Measurements from ENCODE around the gene COMMD7. TPM values are rescaled to one million over a fixed set of nuclear protein-coding genes. Genes with fewer than 3 reads are reported as not detected.
A peak's percentile ranks its signal among the peaks of the same experiment; 100 is the strongest.

The COMMD7 gene
- polyA plus RNA-seq, 3 donors, result 46.2 to 133 (median 120) TPM

DNA sequence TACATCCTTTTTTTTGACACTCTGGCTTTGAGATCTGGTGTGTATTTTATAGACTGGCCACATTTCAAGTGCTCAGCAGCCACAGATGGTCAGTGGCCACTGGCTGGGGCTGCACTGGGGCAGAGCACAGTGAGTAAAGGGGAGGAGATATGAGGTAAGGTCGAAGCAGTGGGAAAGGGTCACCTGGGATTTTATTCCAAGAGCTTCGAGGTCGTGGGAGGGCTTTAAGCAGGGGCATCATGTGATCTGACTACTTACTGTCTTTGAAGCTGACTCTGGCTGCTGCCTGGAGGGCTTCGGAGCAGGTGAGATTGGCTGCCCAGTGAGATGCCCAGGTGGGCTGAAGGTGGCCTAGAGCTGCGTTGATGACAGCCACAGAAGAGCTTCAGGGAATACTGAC lies 76.2 kb downstream of the COMMD7 start:
- Histone ChIP-seq H3K27ac (ENCODE audit: low read depth in 1 of 2, low read length in 2 of 2) (no peak overlapping the region), H3K9ac (ENCODE audit: insufficient read depth, low read length, poor library complexity, severe bottlenecking) (no peak overlapping the region), H2AFZ (ENCODE audit: insufficient read depth, low read depth, low read length, poor library complexity, severe bottlenecking) (no peak overlapping the region), H4K20me1 (ENCODE audit: insufficient read depth, low read length) (no peaks in the 10 kb centered on the region), H3K9me3 (replicated peaks in 1 of 2; ENCODE audit: control insufficient read depth in 1 of 2, insufficient read depth in 1 of 2, low read length in 2 of 2) (no peaks in the 10 kb centered on the region), H3K4me2 (replicated peaks; ENCODE audit: extremely low read depth, low read length, poor library complexity, severe bottlenecking) (no peak overlapping the region), H3K36me3 (replicated peaks in 1 of 2; ENCODE audit: control insufficient read depth in 1 of 2, insufficient read depth in 2 of 2, low read length in 2 of 2) (no peaks in the 10 kb centered on the region), H3K4me3 (replicated peaks in 1 of 3; ENCODE audit: low read depth in 2 of 3, low read length in 3 of 3) (no peak overlapping the region), H3K79me2 (ENCODE audit: insufficient read depth, low read length) (no peaks in the 10 kb centered on the region), H3K27me3 (ENCODE audit: control insufficient read depth in 2 of 2, insufficient read depth in 2 of 2, low read length in 2 of 2) (no peaks in the 10 kb centered on the region), H3K4me1 (ENCODE audit: control insufficient read depth in 1 of 2, insufficient read depth in 2 of 2, low read length in 2 of 2) (peaks cover 8 to 11% of the 10 kb centered on the region in 2 donors)
- TF ChIP-seq CTCF (IDR thresholded peaks at IDR 0.05), result no peak
- no peaks in the 10 kb centered on the region for H3K9me3 Mint-ChIP-seq
- intact Hi-C loops (cut with micrococcal nuclease), result no loop called here
- DNase-seq, result no peak
- H3K4me1 Mint-ChIP-seq, result peaks cover 6% of the 10 kb centered on the region
- H3K36me3 Mint-ChIP-seq, result no peaks in the 10 kb centered on the region
- H3K4me3 Mint-ChIP-seq, result peak overlapping the region in 1 of 2 donors; percentile 48
- H3K27me3 Mint-ChIP-seq (ENCODE audit: low read depth in 3 of 3), result peaks cover 0 to 4% (median 4%) of the 10 kb centered on the region in 3 donors
- 76% methylated on average over 5 of the region's 5 CpGs for WGBS (ENCODE audit: insufficient coverage)
- H3K27ac Mint-ChIP-seq, result no peak overlapping the region

GRCh38 chr20:32664678-32665159 lies 78.5 kb downstream of the COMMD7 start:
- WGBS (ENCODE audit: insufficient coverage), result 46% methylated on average over 9 of the region's 9 CpGs
- Mint-ChIP-seq H3K4me3 (no peak overlapping the region), H3K27ac (peak overlapping the region in 2 of 7 donors; percentile 25 to 68), H3K4me1 (peaks cover 6% of the 10 kb centered on the region), H3K36me3 (no peaks in the 10 kb centered on the region), H3K9me3 (peaks cover 10 to 14% (median 11%) of the 10 kb centered on the region in 7 donors), H3K27me3 (ENCODE audit: low read depth in 3 of 3) (peaks cover 0 to 4% (median 4%) of the 10 kb centered on the region in 3 donors)
- H2AFZ ChIP-seq (ENCODE audit: insufficient read depth, low read depth, low read length, poor library complexity, severe bottlenecking), result peak overlapping the region; percentile 32
- no peak for TF ChIP-seq CTCF (IDR thresholded peaks at IDR 0.05)
- peaks cover 8 to 15% of the 10 kb centered on the region in 2 donors for H3K9me3 ChIP-seq (replicated peaks in 1 of 2; ENCODE audit: control insufficient read depth in 1 of 2, insufficient read depth in 1 of 2, low read length in 2 of 2)
- no peaks in the 10 kb centered on the region for H3K36me3 ChIP-seq (replicated peaks in 1 of 2; ENCODE audit: control insufficient read depth in 1 of 2, insufficient read depth in 2 of 2, low read length in 2 of 2)
- H3K27ac ChIP-seq (ENCODE audit: low read depth in 1 of 2, low read length in 2 of 2), result no peak overlapping the region
- no peak overlapping the region for H3K4me2 ChIP-seq (replicated peaks; ENCODE audit: extremely low read depth, low read length, poor library complexity, severe bottlenecking)
- no peak overlapping the region for H3K4me3 ChIP-seq (replicated peaks in 1 of 3; ENCODE audit: low read depth in 2 of 3, low read length in 3 of 3)
- no peaks in the 10 kb centered on the region for H3K79me2 ChIP-seq (ENCODE audit: insufficient read depth, low read length)
- H3K27me3 ChIP-seq (ENCODE audit: control insufficient read depth in 2 of 2, insufficient read depth in 2 of 2, low read length in 2 of 2), result no peaks in the 10 kb centered on the region
- peaks cover 4 to 8% of the 10 kb centered on the region in 2 donors for H3K4me1 ChIP-seq (ENCODE audit: control insufficient read depth in 1 of 2, insufficient read depth in 2 of 2, low read length in 2 of 2)
- intact Hi-C loops (cut with micrococcal nuclease), result no loop called here
- H4K20me1 ChIP-seq (ENCODE audit: insufficient read depth, low read length), result no peaks in the 10 kb centered on the region
- DNase-seq, result no peak
- no peak overlapping the region for H3K9ac ChIP-seq (ENCODE audit: insufficient read depth, low read length, poor library complexity, severe bottlenecking)

Measured in CD14-positive monocyte (primary cell).